IMR-90 (cell line): ENCODE results near the gene GOLGA6L1. TPM values are rescaled to one million over a fixed set of nuclear protein-coding genes. Genes with fewer than 3 reads are reported as not detected.
"Not testable (repeated sequence)": the region's sequence is repeated elsewhere in the genome, so short reads cannot be mapped to it uniquely, and the experiment has no call there.

Source experiments
- ATAC-seq: fragments of 200-7000 bp; cut with Tn5 transposase; 2 replicates; pipeline ENCODE4 v1.9.1; 2020; ENCODE audit warnings: low read depth, mild to moderate bottlenecking, moderate library complexity
- Bru-seq: library from RNA; stranded (reverse); fragments of 400-500 nt; gene quantifications from one replicate; lab custom pipeline; 2021; lab: Mats Ljungman, UMichigan
- BruChase-seq, 2 experiments: library from RNA; stranded (reverse); fragments of 400-500 nt; gene quantifications; one replicate each; lab custom pipeline; 2021; lab: Mats Ljungman, UMichigan
- BruUV-seq: library from RNA; stranded (reverse); fragments of 400-500 nt; replicated peaks from 2 replicates; lab custom pipeline; 2021; lab: Mats Ljungman, UMichigan
- CTCF ChIA-PET: fragments of 300-600 bp; formaldehyde crosslinking; extraction: SDS; loops from one replicate; lab custom pipeline; 2021; ENCODE audit warnings: antibody characterized with exemption; lab: Yijun Ruan, JAX
- POLR2A ChIA-PET: fragments of 300-600 bp; sonication (Branson Sonifier 250); formaldehyde crosslinking; loops from one replicate; lab custom pipeline; 2022; ENCODE audit warnings: antibody characterized with exemption; ENCODE audit not compliant: unreplicated experiment; lab: Charles Lee
- DNase-seq: peaks from one replicate; pipeline ENCODE4 v3.0.0; 2013
- H2AFZ ChIP-seq: replicated peaks from 2 replicates; pipeline ENCODE3; 2013; ENCODE audit warnings: low read length, mild to moderate bottlenecking; ENCODE audit not compliant: poor library complexity
- H2AK5ac ChIP-seq: 2 replicates; pipeline ENCODE4 v1.6.1; 2013; ENCODE audit warnings: low read depth, low read length, inconsistent platforms
- H2AK9ac ChIP-seq: replicated peaks from 2 replicates; pipeline ENCODE3; 2013; ENCODE audit warnings: mild to moderate bottlenecking, low read depth, low read length, moderate library complexity; ENCODE audit not compliant: poor library complexity
- H2BK120ac ChIP-seq: 2 replicates; pipeline ENCODE4 v1.6.1; 2013; ENCODE audit warnings: low read depth, low read length, inconsistent platforms
- H2BK15ac ChIP-seq: 3 replicates; pipeline ENCODE4 v1.6.1; 2013; ENCODE audit warnings: low read depth, low read length, inconsistent platforms
- H2BK20ac ChIP-seq: 2 replicates; pipeline ENCODE4 v1.6.1; 2013; ENCODE audit warnings: low read depth, mild to moderate bottlenecking, inconsistent platforms, low read length, moderate library complexity
- H2BK5ac ChIP-seq: 2 replicates; pipeline ENCODE4 v1.6.1; 2013; ENCODE audit warnings: mild to moderate bottlenecking, low read depth, low read length, inconsistent platforms; ENCODE audit not compliant: poor library complexity, severe bottlenecking
- H3K14ac ChIP-seq: replicated peaks from 2 replicates; pipeline ENCODE4 v1.6.1; 2013; ENCODE audit warnings: low read depth, low read length, inconsistent platforms
- H3K18ac ChIP-seq: 2 replicates; pipeline ENCODE4 v1.6.1; 2013; ENCODE audit warnings: low read depth, low read length, control low read depth
- H3K23ac ChIP-seq: 2 replicates; pipeline ENCODE4 v1.6.1; 2013; ENCODE audit warnings: low read depth, low read length, inconsistent platforms
- H3K27ac ChIP-seq: 2 replicates; pipeline ENCODE4 v1.5.1; 2013; ENCODE audit warnings: mild to moderate bottlenecking, control low read depth, low read length; ENCODE audit not compliant: insufficient read depth
- H3K27me3 ChIP-seq: 2 replicates; pipeline ENCODE4 v1.6.1; 2013; ENCODE audit warnings: low read length; ENCODE audit not compliant: control insufficient read depth, insufficient read depth
- H3K36me3 ChIP-seq: 2 replicates; pipeline ENCODE4 v1.6.1; 2013; ENCODE audit warnings: low read length, mixed read lengths; ENCODE audit not compliant: control insufficient read depth, insufficient read depth
- H3K4ac ChIP-seq: 2 replicates; pipeline ENCODE4 v1.6.1; 2013; ENCODE audit warnings: low read depth, low read length, inconsistent platforms
- H3K4me1 ChIP-seq: 2 replicates; pipeline ENCODE4 v1.6.1; 2013; ENCODE audit warnings: low read length, mixed read lengths; ENCODE audit not compliant: control insufficient read depth, insufficient read depth
- H3K4me2 ChIP-seq: 2 replicates; pipeline ENCODE4 v1.6.1; 2013; ENCODE audit warnings: low read depth, mild to moderate bottlenecking, control low read depth, low read length, moderate library complexity
- H3K4me3 ChIP-seq: 2 replicates; pipeline ENCODE4 v1.5.1; 2013; ENCODE audit warnings: low read depth, mild to moderate bottlenecking, control low read depth, low read length, moderate library complexity; ENCODE audit not compliant: insufficient read depth
- H3K56ac ChIP-seq: 2 replicates; pipeline ENCODE4 v1.6.1; 2013; ENCODE audit warnings: low read length, inconsistent platforms; ENCODE audit not compliant: insufficient read depth; ENCODE audit errors: extremely low read depth
- H3K79me1 ChIP-seq, 2 experiments: 2 replicates each; pipeline ENCODE4 v1.6.1; 2013; ENCODE audit warnings: low read length in 2 of 2, inconsistent platforms in 1 of 2, low read depth in 1 of 2
- H3K9ac ChIP-seq: 2 replicates; pipeline ENCODE4 v1.6.1; 2013; ENCODE audit warnings: low read depth, low read length, control low read depth
- H3K9me1 ChIP-seq: 2 replicates; pipeline ENCODE4 v1.6.1; 2013; ENCODE audit warnings: low read length, inconsistent platforms; ENCODE audit not compliant: insufficient read depth
- H3K9me3 ChIP-seq: 2 replicates; pipeline ENCODE4 v1.6.1; 2013; ENCODE audit warnings: low read length; ENCODE audit not compliant: control insufficient read depth, insufficient read depth
- H4K20me1 ChIP-seq: 2 replicates; pipeline ENCODE4 v1.6.1; 2013; ENCODE audit warnings: low read length, inconsistent platforms; ENCODE audit not compliant: insufficient read depth
- H4K5ac ChIP-seq: 2 replicates; pipeline ENCODE4 v1.6.1; 2013; ENCODE audit warnings: mild to moderate bottlenecking, low read depth, low read length, control low read depth
- H4K8ac ChIP-seq, 2 experiments: 2 replicates each; pipeline ENCODE4 v1.6.1; 2013; ENCODE audit warnings: low read depth in 2 of 2, low read length in 2 of 2, control low read depth in 1 of 2, inconsistent platforms in 1 of 2
- H4K91ac ChIP-seq: 2 replicates; pipeline ENCODE4 v1.6.1; 2013; ENCODE audit warnings: low read depth, low read length, inconsistent platforms; ENCODE audit not compliant: insufficient read depth
- WGBS, 2 experiments: methylation state at CpG; one replicate each; pipeline versions ENCODE4 v1.1.5 to v1.1.7; 2013; ENCODE audit warnings: missing lambda C conversion rate in 2 of 2; ENCODE audit not compliant: insufficient read length in 1 of 2; ENCODE audit errors: extremely low coverage in 2 of 2; 5-methylcytosine and 5-hydroxymethylcytosine counted together
- dilution Hi-C: fragments of 300-500 bp; cut with HindIII; formaldehyde crosslinking; loops from one replicate; pipeline ENCODE4 v1.14.3; 2018; ENCODE audit warnings: low sequenced_read_pairs; ENCODE audit not compliant: unreplicated experiment
- in situ Hi-C: fragments of 300-500 bp; cut with MboI; formaldehyde crosslinking; loops from 3 replicates; pipeline ENCODE4 v1.14.3; 2019; ENCODE audit warnings: low sequenced_read_pairs, inconsistent platforms, mixed read lengths
- intact Hi-C: fragments of 100-400 bp; cut with micrococcal nuclease; formaldehyde crosslinking; loops from 2 replicates; pipeline ENCODE4 v1.10.0; 2022
- long read RNA-seq: library from polyadenylated mRNA; unstranded; transcript quantifications from one replicate; pipeline ENCODE4 v2.0.0, GENCODE V29; 2021; ENCODE audit not compliant: unreplicated experiment
- polyA plus RNA-seq, 3 experiments: library from polyadenylated mRNA; depleted of rRNA; stranded (reverse); fragments of >200 nt; gene quantifications; 2 replicates each; pipeline ENCODE4 v1.2.3, GENCODE V29; 2012; ENCODE audit warnings: low replicate concordance in 1 of 3
- total RNA-seq: library from RNA; depleted of rRNA; stranded (reverse); fragments of >200 nt; gene quantifications from 2 replicates; pipeline ENCODE4 v1.2.3, GENCODE V29; 2012; rRNA removed

Gene GOLGA6L1, protein sequence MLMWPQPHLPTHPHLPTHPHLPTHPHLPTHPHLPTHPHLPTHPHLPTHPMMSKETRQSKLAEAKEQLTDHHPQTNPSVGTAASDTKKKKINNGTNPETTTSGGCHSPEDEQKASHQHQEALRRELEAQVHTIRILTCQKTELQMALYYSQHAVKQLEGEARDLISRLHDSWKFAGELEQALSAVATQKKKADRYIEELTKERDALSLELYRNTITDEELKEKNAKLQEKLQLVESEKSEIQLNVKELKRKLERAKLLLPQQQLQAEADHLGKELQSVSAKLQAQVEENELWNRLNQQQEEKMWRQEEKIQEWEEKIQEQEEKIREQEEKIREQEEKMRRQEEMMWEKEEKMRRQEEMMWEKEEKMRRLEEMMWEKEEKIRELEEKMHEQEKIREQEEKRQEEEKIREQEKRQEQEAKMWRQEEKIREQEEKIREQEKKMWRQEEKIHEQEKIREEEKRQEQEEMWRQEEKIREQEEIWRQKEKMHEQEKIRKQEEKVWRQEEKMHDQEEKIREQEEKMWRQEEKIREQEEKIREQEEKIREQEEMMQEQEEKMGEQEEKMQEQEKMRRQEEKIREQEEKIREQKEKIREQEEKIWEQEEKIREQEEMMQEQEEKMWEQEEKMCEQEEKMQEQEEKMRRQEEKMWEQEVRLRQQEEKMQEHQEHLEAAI
- total RNA-seq (not detected in 2 replicates), polyA plus RNA-seq (2012; rRNA removed) (not detected in 2 replicates), Bru-seq, nascent RNA (not detected), BruChase-seq, experiment 1, labeled RNA remaining after a 6-hour chase (not detected), BruChase-seq, experiment 2, labeled RNA remaining after a 2-hour chase (not detected)
- not detected in 2 replicates for polyA plus RNA-seq (2012; cell fraction: cytosol; rRNA removed)
- not detected in 2 replicates for polyA plus RNA-seq (2012; cell fraction: nucleus; rRNA removed; ENCODE audit: low replicate concordance)
- long read RNA-seq = 0 reads

- no CpG with 5 or more reads among the region's 7 CpGs for WGBS, 2 experiments
Measured at GRCh38 chr15:23136722-23137121, at the start of gene GOLGA6L1. Gene GOLGA6L1, minus strand, starts transcription at chr15:23136822. Its CDS starts 91 bp downstream, at chr15:23136731.

GRCh38 chr15:23181201-23181600 is 44.6 kb upstream of the GOLGA6L1 start:
- H3K4me2 ChIP-seq, H3K27me3 ChIP-seq, H3K4me1 ChIP-seq, H3K27ac ChIP-seq, H2AK9ac ChIP-seq, H3K18ac ChIP-seq, H3K9me1 ChIP-seq, ATAC-seq, H4K8ac ChIP-seq, H2BK20ac ChIP-seq, H3K14ac ChIP-seq, H2AK5ac ChIP-seq, H2BK5ac ChIP-seq, H3K36me3 ChIP-seq, H3K56ac ChIP-seq, H4K91ac ChIP-seq, H2BK120ac ChIP-seq, H4K20me1 ChIP-seq, H2AFZ ChIP-seq, H3K4me3 ChIP-seq, H3K23ac ChIP-seq, DNase-seq, intact Hi-C loops, dilution Hi-C loops, H3K4ac ChIP-seq, H3K9ac ChIP-seq, CTCF ChIA-PET, H3K9me3 ChIP-seq, H4K5ac ChIP-seq, in situ Hi-C loops, H3K79me1 ChIP-seq, H2BK15ac ChIP-seq, POLR2A ChIA-PET, BruUV-seq: not testable (repeated sequence)
- WGBS, 2 experiments = no CpG with 5 or more reads among the region's 11 CpGs

More at GRCh38 chr15:23136722-23137121, at the start of gene GOLGA6L1:
- H3K4me3 ChIP-seq, BruUV-seq, H2BK120ac ChIP-seq, CTCF ChIA-PET, H2BK20ac ChIP-seq, H2BK15ac ChIP-seq, H4K5ac ChIP-seq, H4K20me1 ChIP-seq, H3K4ac ChIP-seq, H3K18ac ChIP-seq, H3K4me2 ChIP-seq, H3K36me3 ChIP-seq, H3K4me1 ChIP-seq, H4K91ac ChIP-seq, H3K9me1 ChIP-seq, DNase-seq, H3K14ac ChIP-seq, H2AK9ac ChIP-seq, H3K27ac ChIP-seq, H2BK5ac ChIP-seq, intact Hi-C loops, ATAC-seq, POLR2A ChIA-PET, H3K9ac ChIP-seq, dilution Hi-C loops, in situ Hi-C loops, H3K23ac ChIP-seq, H3K56ac ChIP-seq, H4K8ac ChIP-seq, H2AK5ac ChIP-seq, H3K79me1 ChIP-seq, H3K9me3 ChIP-seq, H3K27me3 ChIP-seq, H2AFZ ChIP-seq: not testable (repeated sequence)
